CD4-positive, alpha-beta T cell treated with Interleukin-15 for 4 hours (primary cell): Measurements from ENCODE around the gene CYSLTR1.
"Not testable (repeated sequence)": the region's sequence is repeated elsewhere in the genome, so short reads cannot be mapped to it uniquely, and the experiment has no call there.

ENCODE experiments used
- DNase-seq: peaks from one replicate; pipeline ENCODE4 v3.0.0-alpha.2; 2020; ENCODE audit warnings: low spot score

Gene CYSLTR1

GRCh38 chrX:78327370-78328086 lies at the start of gene CYSLTR1:
CYSLTR1 (minus strand) TSS chrX:78327611; CDS start chrX:78273746, 53,865 bp downstream.
- DNase-seq: no peak

GRCh38 chrX:78377186-78377585 lies 49.8 kb upstream of the CYSLTR1 start:
- no peak for DNase-seq

- DNase-seq: peak; percentile 16
Measured at GRCh38 chrX:78375894-78376293, 48.5 kb upstream of the CYSLTR1 start.

- DNase-seq: no peak
Measured at GRCh38 chrX:78366576-78366975, 39.2 kb upstream of the CYSLTR1 start.

GRCh38 chrX:78357342-78358055 lies 30.1 kb upstream of the CYSLTR1 start:
- DNase-seq: no peak

GRCh38 chrX:78333521-78333920 lies 6.1 kb upstream of the CYSLTR1 start:
- peak; percentile 58 for DNase-seq

- no peak for DNase-seq
Measured at GRCh38 chrX:78331708-78332107, 4.3 kb upstream of the CYSLTR1 start.

GRCh38 chrX:78330540-78330939 lies 3.1 kb upstream of the CYSLTR1 start:
- no peak for DNase-seq

- no peak for DNase-seq
Measured at GRCh38 chrX:78330068-78330467, 2.7 kb upstream of the CYSLTR1 start.

- DNase-seq: peak; percentile 26
Measured at GRCh38 chrX:78329486-78329885, 2.1 kb upstream of the CYSLTR1 start.

- no peak for DNase-seq
Measured at GRCh38 chrX:78326401-78326800, 1.0 kb downstream of the CYSLTR1 start.

GRCh38 chrX:78322863-78323262 lies 4.5 kb downstream of the CYSLTR1 start:
- DNase-seq: peak; percentile 25

GRCh38 chrX:78321809-78322208 lies 5.6 kb downstream of the CYSLTR1 start:
- DNase-seq: peak; percentile 63

- no peak for DNase-seq
Measured at GRCh38 chrX:78316265-78316664, 11.1 kb downstream of the CYSLTR1 start.

- DNase-seq: no peak
Measured at GRCh38 chrX:78315745-78316144, 11.7 kb downstream of the CYSLTR1 start.

- no peak for DNase-seq
Measured at GRCh38 chrX:78314561-78314960, 12.8 kb downstream of the CYSLTR1 start.

GRCh38 chrX:78313526-78313925 lies 13.9 kb downstream of the CYSLTR1 start:
- DNase-seq: no peak

GRCh38 chrX:78307665-78308064 lies 19.7 kb downstream of the CYSLTR1 start:
- DNase-seq: no peak

GRCh38 chrX:78303086-78303485 lies 24.3 kb downstream of the CYSLTR1 start:
- DNase-seq: no peak

GRCh38 chrX:78300933-78301332 lies 26.5 kb downstream of the CYSLTR1 start:
- DNase-seq: not testable (repeated sequence)

- DNase-seq: no peak
Measured at GRCh38 chrX:78283511-78283910, 43.9 kb downstream of the CYSLTR1 start.

- DNase-seq: no peak
Measured at GRCh38 chrX:78237127-78237526, 90.3 kb downstream of the CYSLTR1 start.

GRCh38 chrX:78226047-78226446 lies 101.4 kb downstream of the CYSLTR1 start:
- not testable (repeated sequence) for DNase-seq
